ENCODE results near the gene UTS2B.

UTS2B gene

DNA sequence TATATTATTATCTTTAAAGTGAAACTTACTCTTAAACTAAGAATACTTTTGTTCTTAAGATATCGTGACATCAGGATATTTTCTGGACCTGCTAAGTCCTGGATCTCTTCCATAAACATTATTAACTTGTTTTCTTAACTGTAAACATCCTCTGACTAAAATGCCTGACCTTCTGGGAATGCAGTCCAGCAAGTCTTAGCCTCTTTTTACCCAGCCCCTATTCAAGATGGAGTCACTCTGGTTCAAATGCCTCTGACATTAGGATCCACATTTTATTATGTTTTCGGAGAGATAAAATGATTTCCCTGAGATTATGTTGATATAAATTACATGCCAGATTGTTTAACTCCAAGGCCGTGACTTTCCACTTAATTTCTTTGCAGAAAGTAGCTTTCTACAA, 93.7 kb downstream of the UTS2B start:
- no peak for DNase-seq

DNA sequence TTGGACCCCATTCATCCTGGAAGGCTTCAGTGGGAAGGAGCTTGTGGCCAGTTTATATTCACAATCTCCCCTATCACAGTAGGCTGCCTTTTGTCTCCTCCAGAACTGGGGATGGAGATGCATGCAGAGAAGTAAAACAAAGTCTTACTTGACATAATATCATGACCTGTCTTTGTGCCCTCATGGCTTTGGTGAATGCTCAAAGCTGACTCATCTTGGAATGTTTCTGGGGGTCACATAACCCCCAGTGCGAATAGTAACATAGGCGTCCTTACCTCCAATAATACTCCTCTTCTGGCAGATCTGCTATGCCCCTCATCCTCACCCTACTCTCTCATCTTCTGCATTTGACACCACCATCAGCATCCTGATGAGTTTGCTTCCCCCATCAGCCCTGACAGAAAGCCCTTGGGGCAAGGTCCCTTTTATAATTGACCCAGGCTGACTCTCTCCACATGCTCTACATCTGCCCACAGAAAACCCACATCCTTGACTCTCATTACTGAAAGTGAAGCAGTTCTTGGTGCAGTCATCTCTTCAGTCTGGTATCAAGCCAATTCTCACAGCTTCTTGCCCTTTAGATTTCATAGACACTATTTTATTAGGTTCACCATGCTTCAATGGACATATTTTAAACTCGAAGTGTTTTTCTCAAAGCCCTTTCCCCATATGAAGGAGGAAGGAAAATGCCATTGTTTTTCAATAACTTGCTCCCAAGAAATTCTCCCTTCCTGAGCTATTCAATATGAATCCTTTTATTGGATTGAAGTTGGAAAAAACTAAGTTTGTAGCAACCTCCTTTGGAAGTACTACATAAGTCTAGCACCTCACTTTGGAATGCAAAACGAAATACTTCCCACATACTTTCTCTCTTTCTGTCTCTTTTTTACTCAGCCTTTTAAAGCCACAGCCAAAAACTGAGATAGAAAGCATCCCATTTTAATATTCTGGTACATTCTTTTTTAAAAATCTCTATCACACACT, 94.7 kb downstream of the UTS2B start:
- DNase-seq, result no peak

DNA sequence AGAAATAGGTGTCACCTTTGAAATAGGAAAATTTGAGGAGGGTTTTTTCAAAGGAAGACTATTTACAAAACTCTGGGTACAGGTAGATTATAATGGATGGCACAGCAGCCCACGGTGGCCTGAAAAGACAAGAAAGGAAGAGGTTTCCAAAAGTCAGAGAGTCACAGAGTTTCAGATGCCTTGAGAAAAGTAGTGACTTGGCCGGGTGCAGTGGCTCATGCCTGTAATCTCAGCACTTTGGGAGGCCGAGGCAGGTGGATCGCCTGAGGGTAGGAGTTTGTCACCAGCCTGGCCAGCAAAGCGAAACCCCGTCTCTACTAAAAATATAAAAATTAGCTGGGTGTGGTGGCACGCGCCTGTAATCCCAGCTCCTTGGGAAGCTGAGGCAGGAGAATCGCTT, 96.1 kb downstream of the UTS2B start:
- no peak for DNase-seq

DNA sequence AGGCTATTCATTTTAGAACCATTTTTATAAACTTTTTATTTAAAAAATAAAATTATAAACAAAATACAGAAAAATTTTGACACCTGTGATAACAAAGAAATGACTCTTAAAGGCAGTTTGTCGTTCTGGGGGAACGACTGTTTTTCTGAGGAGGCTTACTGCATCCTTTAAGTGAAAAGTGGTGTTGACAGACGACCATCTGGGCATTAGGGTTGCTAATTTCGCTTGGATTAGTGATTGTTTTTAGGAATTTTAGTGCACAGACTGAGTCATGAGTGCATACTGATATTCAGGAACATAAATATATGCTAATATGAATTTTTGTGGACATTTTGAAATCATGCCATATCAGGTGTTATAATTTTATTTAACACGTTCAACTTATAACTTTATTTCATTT, 102.8 kb downstream of the UTS2B start:
- no peak for DNase-seq

DNA sequence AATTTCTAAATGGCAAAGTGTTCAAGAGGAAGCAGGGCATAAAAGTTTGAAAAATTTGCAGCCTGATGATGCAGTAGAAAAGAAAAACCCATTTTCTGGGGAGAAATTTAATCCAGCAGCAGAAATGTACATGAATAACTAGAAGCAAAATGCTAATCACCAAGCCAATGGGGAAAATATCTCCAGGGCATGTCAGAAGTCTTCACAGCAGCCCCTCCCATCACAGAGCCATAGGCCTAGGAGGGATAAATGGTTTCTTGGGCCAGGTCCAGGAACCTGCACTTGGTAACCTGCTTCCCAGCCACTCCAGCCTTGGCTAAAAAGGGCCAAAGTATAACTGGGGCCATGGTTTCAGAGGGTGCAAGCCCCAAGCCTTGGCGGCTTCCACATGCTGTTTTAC, 108.7 kb downstream of the UTS2B start:
- no peak for DNase-seq

DNA sequence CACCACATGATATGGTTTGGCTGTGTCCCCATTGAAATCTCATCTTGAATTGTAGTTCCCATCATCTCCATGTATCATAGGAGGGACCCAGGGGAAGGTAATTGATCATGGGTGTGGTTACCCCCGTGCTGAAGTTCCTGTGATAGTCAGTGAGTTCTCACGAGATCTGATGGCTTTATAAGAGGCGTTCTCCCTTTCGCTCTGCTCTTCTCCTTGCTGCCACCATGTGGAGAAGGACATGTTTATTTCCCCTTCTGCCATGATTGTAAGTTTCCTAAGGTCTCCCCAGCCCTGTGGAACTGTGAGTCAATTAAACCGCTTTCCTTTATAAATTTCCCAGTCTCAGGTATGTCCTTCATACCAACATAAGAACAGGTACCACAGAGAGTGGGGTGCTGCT, 109.4 kb downstream of the UTS2B start:
- no peak for DNase-seq

DNA sequence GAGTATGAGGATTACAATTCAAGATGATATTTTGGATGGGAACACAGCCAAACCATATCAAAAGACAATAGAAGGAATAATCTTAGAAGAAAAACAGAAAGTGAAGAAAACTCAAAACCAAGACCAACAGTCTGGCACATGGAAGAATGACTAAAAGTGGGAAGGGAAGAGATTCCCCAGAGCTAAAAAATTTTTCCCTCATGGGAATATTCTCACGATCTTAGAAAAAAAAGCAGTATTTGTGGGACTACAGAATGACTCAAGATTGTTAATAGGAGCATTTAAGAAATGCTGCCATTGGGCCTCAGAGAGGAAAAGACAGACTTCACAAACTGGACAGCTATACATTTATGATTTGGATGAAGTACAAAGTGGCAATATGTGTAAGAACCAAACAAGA, 113.0 kb downstream of the UTS2B start:
- no peak for DNase-seq

Measured in stimulated activated CD4-positive, alpha-beta T cell treated with anti-CD3 and anti-CD28 coated beads, Interleukin-4, amount 100 ng/mL, for 24 hours (primary cell).